ENCODE results near the gene HMCN2.
"Not testable (repeated sequence)": the region's sequence is repeated elsewhere in the genome, so short reads cannot be mapped to it uniquely, and the experiment has no call there.

HMCN2 gene

DNA sequence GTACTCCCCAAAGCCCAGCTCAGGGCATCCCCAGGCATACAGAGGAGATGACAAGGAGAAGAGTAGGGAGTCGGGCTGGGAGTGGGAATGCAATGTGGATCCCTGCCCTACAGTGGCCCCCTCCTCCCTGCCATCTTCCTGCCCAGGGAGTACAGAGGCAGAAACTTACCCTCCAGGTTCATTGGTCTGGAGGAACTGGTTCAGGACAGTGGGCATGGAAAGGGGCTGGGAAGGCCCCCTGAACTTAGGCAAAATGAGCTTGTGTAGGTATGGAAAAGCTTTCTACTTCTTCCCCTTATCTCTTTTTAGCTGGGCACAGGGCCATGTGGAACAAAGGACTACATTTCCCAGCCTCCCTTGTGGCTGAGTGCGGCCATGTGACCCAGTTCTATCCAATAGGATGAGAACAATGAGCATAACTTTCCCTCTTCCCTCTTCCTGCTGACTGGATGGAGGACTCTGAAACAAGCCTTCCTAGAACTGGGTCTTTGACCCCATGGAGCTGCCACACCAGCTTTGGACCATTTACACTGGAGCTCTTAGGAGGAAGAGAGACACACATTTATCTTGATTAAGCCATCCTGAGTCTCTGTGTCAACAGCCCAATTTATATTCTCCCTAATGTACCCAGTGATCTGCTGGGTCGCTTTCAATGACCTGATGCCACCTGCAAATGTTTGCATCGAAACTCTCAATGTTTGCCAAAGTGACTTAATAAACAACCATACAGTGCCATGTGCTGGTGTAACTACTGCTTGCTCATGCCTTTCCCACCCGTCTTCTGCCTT is 25.0 kb upstream of the HMCN2 start:
- DNase-seq: no peak

DNA sequence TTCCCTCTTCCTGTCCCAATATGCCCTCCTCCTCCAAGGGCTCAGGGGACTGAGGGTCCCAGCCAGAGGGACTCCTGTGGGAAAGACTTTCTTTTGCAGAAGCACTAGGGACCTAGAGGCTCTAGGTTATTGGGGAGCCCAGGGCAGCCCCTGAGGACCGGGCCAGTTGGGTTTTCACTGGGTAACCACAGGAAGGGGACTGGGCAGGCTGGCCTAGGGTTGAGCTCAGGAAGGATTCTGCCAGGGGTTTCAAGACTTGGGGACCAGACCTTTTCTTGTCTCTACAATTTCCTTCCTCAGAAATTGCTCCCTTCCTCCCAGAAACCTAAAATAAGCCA is 24.4 kb upstream of the HMCN2 start:
- DNase-seq: no peak

DNA sequence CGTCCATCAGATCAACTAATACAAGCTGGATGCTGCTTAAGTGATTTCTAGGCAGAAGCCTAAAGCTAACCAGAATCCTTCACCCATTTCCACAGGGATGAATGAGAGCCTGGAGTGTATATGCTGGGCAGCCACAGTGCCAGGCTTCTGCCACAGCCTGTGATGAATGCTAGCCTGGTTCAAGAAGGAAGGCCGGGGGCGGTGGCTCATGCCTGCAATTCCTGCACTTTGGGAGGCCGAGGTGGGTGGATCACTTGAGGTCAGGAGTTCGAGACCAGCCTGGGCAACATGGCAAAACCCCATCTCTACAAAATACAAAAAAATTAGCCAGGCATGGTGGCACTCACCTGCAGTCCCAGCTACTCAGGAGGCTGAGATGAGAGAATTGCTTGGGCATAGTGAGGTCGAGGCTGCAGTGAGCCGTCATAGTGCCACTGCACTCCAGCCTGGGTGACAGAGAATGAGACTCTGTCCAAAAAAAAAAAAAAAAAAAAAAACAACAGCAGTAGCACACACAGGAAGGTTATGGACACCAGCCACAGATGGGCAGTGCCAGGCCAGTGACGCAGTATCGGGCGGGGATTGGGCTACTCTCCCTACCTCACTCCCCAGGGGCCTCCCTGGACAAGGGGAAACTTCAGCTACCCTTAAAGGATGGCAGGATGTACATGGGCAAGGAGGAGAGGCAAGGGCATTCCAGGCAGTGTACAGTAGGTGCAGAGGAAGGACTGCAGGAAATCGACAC is 23.1 kb upstream of the HMCN2 start:
- DNase-seq: no peak

DNA sequence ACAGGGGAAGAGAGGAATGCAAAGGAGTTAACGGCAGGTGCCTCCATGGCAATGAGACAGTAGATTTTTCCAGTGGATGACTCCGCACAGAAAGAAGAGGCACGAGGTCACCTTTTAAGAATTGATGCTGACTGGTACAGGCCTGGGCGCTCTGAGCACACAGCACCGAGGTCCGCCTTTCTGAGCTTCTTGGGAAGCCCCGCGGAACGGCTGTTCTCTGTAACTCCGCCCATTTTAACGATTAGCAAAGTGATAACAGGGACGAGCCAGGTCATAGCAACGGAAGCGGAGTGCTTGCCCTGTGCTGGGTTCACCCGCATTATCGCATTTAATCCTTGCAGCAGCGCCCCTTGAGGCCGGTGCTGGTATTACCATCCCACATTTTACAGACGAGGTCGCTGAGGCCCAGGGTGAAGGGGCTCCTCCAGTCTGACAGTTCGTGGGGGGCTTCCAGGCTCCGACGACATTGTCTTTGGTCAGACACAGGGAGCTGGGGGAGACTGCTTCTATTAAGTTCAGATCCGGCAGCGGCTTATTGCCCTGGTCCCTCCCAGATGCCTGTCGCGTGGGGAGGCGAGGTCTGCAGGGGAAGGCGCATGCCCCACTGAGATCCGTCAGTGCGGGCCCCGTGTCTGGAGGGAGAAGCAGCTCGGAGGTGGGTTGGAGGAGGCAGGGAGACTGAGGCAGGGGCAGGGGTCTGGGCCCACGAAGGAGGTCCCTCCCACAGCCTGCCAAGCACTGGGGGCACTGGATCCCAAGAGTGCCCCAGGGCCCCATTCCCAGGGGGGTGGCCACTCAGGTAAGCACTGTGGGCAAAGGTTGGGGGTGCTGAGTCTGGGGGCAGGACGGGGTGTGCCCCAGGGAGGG is 22.3 kb upstream of the HMCN2 start:
- no peak for DNase-seq

DNA sequence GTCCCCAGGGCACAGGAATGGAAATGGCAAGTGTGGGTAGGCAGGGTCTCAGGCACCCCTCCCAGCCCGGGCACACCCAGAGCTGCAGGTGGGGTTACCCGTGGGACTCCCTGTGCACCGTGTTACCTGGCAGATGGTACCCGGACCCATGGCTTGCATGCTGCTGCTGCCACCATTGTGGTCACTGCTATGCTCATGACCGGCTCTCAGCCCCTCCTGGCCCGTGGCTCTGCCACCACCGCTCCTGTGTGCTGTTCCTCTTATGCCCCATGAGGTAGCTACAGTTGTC is 21.7 kb upstream of the HMCN2 start:
- DNase-seq: no peak

DNA sequence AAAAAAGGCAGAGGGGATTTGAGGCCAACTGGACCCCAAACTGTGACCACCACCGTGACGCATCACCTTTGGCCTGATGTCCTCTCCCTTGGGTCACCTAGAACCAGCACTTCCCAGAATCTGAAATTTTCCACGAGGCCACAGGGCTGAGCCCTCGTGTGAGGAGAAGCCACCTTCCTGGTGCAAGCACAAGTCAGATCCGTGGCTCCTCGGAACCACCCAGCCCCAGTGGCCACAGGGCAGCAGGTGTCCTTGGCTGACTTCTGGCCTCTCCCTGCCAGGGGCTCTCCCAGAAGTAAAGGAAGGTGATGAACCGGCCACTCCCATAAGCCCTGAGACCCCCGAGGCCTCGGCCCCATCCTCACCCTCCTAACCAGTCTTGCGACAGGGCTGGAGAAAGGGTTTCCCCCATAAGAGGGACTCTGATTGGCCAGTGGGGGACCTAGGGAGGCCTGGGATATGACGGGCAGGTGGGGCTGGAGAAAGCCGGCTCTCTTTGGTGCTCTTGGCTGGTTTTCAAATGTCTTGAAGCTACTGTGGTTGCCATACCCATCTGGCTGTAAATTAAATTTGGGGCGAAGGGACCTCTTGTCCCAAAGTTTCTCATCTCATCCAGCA is 20.9 kb upstream of the HMCN2 start:
- DNase-seq: no peak

DNA sequence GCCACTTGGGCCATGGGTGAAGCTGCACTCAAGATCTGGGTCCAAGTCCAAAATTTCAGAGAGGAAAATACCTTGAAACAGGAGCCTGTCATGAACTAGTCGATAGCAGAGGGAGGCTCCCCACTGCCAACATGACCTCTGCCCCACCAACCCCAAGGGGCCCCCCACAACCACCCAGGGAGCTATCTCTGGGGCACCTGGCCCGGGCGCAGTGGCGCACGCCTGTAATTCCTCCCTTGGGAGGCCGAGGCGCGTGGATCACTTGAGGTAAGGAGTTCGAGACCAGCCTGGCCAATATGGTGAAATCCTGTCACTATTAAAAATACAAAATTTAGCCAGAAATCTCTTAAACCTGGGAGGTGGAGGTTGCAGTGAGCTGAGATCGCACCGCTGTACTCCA is 20.1 kb upstream of the HMCN2 start:
- DNase-seq: no peak

DNA sequence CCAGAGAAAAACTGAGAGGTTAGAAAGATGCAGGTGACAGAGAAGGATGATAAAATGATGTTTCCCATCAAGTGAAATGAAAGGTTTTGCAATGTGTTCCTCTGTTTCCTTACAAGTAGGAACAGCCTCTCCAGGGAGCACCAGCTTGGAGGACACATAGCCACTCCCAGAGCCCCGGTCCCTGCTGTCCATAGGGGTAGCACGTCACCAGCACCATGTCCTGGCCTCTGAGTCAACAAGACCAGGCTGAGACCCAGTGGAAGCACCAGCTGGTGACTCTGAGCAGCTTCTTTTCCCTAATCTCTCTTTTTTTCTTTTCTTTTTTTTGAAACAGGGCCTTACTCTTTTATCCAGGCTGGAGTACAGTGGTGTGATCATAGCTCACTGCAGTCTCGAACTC is 19.4 kb upstream of the HMCN2 start:
- DNase-seq: no peak

DNA sequence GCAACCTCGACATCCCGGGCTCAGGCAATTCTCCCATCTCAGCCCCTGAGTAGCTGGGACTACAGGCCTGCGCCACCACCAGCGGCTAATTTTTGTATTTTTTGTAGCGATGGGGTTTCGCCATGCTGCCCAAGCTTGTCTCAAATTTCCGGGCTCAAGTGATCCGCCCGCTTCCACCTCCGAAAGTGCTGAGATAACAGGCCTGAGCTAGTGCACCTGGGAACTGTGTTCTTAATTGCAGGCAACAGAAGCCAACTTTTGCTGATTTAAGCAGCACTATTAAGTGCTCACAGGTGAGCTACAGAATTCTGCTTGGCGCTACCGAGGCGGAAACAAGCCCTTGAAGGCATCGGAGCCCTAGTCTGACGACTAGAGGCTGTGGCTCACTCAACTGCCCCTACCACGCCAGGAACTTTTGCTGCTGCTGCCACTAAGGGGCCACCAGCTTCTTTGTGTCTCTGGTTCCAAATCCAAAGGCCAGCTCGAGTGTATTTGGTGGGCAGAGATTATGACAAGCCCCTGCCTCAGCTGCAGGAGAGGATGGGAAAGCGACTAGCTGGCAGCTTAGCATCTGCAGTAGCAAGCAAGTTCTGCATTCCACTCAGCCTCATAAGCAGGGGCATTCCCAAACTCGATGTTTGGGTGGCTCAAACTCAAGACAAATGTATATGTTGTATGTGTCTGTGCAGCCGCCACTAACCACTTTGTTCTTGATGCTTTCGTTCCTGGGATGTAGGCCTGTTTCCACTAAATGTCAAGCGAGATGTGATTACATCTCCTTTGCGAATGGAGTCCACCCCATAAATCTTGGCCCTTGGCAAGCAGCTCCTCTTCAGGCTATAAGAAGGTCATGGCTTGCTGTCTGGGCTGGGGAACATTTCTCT is 10.6 kb upstream of the HMCN2 start:
- DNase-seq: no peak

DNA sequence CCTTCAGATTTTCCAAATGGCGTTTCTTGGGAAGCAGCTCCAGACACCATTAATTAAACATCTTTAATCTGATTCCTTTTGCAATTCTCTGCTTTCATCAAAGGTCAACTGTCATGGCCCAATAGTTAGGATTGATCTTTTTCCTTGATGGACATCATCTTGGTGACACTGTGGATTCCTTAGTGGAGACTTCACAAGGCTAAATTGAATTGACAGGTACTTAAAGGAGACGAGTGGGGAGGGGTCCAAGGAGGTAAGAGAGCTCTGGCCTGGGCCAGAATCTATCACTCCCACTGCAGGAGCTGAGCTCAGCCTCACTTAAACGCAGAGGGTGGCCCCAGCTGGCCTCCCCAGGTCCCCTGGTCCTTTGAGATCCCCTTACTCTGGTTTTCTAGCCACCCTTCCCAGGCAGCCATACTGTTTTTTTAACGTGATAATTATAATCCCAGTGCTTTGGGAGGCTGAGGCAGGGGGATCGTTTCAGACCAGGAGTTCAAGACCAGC is 9.9 kb upstream of the HMCN2 start:
- DNase-seq: no peak

DNA sequence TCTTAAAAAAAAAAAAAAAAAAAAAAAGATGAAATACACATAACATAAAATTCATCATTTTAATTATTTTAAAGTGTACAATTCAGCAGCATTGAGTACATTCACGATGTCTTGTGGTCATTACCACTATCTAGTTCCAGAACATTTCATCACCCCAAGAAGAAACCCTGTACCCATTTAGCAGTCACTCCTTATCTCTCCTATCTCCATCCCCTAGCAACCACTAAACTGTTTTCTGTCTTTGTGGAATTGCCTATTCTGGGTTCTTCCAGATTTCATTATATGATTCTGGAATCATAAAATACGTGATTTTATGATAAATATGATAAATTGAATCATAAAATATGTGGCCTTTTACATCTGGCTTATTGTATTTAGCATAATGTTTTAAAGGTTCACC is 8.9 kb upstream of the HMCN2 start:
- DNase-seq: no peak

DNA sequence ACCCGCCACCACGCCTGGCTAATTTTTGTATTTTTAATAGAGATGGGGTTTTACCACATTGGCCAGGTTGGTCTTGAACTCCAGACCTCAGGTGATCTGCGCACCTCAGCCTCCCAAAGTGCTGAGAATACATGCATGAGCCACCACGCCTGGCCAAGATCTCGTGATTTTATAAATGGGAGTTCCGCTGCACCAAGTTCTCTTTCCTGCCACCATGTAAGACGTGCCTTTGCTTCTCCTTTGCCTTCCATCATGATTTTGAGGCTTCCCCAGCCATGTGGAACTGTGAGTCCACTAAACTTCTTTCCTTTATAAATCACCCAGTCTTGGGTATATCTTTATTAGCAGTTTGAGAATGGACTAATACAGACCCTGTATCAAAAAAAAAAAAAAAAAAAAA is 7.4 kb upstream of the HMCN2 start:
- not testable (repeated sequence) for DNase-seq

DNA sequence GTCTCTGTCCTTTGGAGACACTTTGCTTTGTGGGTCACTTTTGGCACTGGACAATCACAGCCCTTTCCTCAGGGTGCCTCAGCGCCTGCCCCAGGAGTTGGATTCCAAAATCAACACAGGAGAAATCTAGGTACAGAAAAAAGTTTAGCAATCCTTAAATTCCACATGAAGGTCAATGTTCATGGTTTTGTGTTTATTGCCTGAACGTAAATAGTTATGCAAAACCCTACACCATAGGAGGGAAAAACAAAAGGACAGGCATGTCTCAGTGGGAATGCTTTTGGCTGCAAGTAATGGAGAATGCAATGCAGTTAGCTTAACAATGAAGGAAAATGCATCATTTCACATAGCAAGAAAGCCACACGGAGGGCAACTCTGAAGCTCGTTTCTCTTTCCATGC is 6.5 kb upstream of the HMCN2 start:
- DNase-seq: no peak

DNA sequence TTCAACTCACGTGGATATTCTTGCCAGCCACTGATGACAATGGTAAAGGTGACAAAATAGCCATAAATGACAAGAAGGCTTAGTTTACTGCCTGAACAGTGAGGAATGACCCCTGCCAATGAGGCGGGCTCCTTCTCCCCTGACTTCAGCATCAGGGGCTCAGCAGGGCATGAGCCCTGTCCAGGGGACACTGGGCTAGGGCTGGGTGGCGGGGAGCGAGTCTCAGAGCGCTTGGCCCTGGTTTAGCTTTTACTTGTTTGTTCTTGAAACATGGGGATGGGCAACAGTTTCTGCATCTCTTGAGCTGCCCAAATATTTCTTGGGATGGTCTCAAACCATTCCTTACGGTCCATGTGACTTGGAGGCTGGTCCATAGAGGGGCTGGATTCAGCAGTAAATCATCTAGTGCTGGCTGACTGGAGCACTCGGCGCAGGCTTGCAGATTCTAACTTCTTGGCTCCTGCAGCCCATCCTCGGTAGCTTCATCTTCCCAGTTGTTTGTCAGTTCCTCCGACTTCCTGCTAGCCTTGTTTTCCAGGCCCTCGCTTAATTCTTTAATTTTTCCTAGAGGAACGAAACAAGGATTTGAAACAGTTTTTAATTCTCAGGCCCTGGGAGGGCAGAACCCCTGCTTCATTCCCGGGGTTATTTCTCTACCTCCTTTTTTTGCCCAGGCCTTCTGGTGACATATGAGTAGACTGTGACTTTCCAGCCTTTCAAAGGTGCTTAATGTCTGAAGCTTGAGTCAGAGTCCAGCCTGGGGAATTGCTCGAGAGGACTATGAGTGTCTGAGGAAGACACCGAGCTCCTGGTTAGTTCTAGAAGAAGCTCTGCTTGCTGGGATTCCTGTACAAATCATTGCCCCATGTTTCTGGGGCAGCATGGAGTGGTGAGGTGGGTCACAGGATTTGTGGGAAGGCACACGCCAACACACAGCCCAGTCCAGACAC is 4.5 kb upstream of the HMCN2 start:
- no peak for DNase-seq

DNA sequence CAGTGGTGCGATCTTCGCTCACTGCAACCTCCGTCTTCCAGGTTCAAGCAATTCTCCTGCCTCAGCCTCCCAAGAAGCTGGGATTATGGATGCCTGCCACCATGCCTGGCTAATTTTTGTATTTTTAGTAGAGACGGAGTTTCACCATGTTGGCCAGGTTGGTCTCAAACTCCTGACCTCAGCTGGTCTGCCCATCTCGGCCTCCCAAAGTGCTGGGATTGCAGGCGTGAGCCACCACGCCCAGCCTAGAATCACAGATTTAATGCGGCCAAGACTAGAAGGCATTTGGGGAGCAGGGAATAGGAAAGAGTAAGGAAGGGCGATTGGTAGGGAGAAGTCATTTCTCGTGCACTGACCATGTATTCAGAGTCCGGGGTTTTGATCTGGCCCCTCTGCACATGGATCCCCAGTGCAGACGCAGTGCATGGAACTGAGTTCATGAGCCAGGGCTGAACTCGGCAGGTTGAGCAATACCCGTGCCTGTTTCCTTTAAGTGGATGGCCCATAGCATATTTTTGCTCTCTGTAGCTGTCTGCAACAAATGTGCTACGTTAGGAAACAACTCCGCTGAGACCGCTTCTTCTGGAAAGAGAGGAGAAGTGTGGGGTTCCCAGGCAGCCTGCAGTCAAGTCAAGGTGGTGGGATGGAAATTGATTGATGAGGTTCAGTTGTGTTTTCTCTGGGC is 3.4 kb upstream of the HMCN2 start:
- no peak for DNase-seq

DNA sequence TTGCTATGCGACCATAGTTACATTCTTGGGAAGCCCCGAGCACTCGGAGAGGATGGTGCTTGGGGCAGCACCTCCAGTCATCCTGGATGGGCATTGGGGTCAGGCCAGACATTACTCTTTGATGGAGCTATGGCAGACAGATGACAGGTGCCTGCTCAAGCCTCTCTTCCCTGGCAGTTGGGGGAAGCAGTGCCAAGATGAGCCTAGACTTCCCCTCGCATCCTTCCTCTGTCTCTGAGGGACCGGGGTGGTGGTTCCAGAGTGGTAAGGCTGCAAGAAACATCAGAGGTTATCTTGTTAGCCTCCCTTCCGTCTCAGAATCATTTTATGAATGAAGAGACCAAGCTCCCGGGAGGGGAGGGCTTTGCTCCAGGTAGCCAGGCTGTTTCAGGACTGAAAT is 2.8 kb upstream of the HMCN2 start:
- no peak for DNase-seq

DNA sequence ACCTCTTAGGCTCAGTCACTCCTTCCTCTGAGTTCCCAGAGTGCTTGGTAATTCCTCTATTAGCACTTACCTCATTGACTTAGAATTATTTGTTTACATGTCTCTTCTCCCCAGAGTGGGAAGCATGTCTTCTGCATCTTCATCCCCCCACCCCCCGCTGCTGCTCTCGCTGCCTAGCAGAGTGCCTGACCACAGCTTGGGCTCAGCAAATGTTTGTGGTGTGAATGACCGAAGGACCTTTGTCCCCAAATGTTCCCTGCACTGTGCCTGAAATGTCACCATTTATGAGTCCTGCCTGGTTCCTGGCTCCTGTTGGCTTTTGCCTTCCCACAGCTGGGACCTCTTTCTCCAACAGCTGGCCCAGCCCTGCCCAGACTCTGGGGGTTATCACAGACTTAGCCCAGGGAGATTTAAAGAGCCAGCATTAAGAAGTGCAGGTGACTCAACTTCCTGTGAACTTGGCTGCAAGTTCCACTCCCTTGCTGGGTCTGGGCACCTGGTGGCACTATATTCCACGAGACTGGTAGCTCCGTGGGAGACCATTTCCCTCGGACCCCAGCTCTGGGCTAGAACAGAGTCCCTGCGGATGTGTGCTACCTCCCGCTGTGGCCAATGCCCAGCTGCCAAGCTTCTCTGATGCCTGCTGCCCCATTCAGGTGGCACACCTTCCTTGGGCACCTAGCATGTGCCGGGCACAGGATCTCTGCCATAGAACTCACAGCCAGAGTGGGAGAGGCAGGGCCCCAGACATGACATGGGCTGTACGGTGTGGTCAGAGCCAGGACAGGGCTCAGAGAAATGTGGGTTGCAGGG is 1.8 kb upstream of the HMCN2 start:
- DNase-seq: no peak

DNA sequence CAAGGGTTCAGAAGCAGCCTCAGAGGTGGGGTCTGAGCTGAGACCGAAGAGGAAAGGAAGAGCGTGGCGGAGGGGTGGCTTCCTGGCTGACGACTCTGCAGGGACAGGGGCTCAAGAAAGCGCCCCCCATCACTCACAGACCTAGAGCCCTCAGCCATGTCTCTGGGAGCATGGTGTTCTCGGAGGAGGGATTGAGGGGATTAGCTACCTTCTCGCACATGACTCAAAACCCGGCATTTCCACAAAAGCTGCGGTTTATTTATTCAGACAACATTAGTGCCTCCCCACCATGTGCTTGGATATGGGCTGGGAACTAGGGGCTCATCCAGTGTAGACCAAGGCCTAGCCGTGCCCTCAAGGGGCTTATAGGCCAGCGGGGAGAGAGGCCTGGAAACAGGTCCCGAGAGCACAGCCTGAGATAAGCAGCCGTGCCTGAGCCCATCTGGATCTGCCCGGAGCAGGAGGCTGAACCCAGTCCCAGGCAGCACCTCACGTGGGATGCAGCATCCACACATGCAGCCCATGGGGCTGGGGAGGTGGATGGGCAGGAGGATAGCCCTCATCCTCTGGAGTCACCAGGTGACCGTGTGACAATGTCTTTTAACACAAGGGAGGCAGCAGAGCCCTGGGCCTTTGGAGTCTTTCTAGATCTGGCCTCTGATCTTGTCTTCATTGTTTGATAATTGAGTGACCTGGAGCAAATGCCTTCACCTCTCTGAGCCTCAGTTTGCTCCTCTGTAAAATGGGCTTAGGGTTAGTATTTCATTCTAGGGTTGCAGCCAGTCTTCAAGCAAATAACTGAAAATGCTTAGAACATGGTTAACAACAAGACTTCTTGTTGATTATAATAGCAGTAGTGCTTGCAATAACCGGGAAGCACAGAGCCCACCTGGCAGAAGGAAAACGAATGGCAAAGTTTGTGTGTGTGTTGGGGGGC is 878 bp upstream of the HMCN2 start:
- no peak for DNase-seq
